Measurements from ENCODE around the gene HES5.

HES5 gene

DNA sequence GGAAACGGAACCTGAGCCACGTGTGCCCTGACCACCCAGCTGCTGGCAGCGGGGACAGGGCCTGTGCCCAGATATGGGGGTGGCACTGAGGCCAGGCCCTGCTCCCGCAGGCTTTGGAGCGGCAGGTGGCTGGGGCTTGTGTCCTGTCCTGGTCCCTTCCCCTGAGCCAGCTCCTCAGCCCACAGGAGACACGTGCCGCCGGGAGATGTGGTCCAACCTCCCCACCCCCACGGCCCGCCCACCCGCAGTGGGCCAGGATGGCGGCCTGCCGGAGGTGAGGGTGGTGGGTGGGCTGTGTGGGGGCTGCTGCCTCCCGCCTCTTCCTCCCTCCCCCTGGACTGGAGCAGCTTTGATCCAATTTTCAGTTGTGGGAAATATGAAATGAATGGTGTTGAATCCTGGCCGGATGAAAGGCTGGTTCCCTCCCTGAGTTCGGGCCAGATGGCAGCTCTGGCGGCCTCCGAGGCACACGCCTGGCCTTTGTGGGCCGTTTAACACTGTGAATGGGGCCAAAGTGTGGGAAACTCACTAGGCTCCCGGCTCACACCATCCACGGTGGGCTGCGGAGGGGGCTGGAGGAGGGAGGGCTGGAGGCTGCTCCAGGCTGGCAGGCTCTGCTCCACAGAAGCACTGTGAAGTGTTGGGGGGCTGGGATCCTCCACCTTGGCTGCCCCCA, 2.6 kb upstream of the HES5 start:
- Histone ChIP-seq H3K14ac (ENCODE audit: low read length in 2 of 2) (no peak overlapping the region), H2AFZ (ENCODE audit: low read depth, low read length) (no peak overlapping the region), H3K9me3 (ENCODE audit: control insufficient read depth, low read length) (no peaks in the 10 kb centered on the region), H2BK12ac (ENCODE audit: low read length in 2 of 2) (no peak overlapping the region), H3K4ac (ENCODE audit: low read depth in 1 of 2, low read length in 2 of 2) (no peak overlapping the region), H2AK5ac (ENCODE audit: low read length, severe bottlenecking) (no peak overlapping the region), H3K23ac (ENCODE audit: low read length in 2 of 2) (no peak overlapping the region), H4K8ac (ENCODE audit: low read length) (no peak overlapping the region), H3K4me1 (ENCODE audit: control insufficient read depth, insufficient read depth, low read depth, low read length) (peaks cover 59% of the 10 kb centered on the region), H2BK5ac (ENCODE audit: low read depth, low read length, poor library complexity, severe bottlenecking) (no peak overlapping the region), H3K9ac (ENCODE audit: low read length) (no peak overlapping the region), H3K4me3 (ENCODE audit: insufficient read depth in 1 of 2, low read depth in 1 of 2, low read length in 2 of 2) (no peak overlapping the region), H3K18ac (ENCODE audit: low read depth in 1 of 2, low read length in 2 of 2) (no peak overlapping the region), H2BK15ac (ENCODE audit: low read depth, poor library complexity, severe bottlenecking) (no peak overlapping the region), H3K27ac (ENCODE audit: low read length, poor library complexity, severe bottlenecking) (no peak overlapping the region), H3K4me2 (ENCODE audit: low read length, poor library complexity, severe bottlenecking) (no peak overlapping the region), H3K27me3 (ENCODE audit: control insufficient read depth in 1 of 2, insufficient read depth in 1 of 2, low read length in 2 of 2) (peaks cover 26 to 83% of the 10 kb centered on the region in 2 experiments), H3K79me1 (replicated peaks; ENCODE audit: low read length, poor library complexity, severe bottlenecking) (no peaks in the 10 kb centered on the region), H2BK120ac (ENCODE audit: low read depth, low read length) (no peak overlapping the region), H4K91ac (ENCODE audit: low read length) (no peak overlapping the region), H3K36me3 (ENCODE audit: control insufficient read depth in 1 of 2, insufficient read depth in 2 of 2, low read depth in 1 of 2, low read length in 2 of 2) (peaks cover 0 to 3% of the 10 kb centered on the region in 2 experiments)
- 83% methylated on average over 18 of the region's 23 CpGs for WGBS
- no peak for DNase-seq

DNA sequence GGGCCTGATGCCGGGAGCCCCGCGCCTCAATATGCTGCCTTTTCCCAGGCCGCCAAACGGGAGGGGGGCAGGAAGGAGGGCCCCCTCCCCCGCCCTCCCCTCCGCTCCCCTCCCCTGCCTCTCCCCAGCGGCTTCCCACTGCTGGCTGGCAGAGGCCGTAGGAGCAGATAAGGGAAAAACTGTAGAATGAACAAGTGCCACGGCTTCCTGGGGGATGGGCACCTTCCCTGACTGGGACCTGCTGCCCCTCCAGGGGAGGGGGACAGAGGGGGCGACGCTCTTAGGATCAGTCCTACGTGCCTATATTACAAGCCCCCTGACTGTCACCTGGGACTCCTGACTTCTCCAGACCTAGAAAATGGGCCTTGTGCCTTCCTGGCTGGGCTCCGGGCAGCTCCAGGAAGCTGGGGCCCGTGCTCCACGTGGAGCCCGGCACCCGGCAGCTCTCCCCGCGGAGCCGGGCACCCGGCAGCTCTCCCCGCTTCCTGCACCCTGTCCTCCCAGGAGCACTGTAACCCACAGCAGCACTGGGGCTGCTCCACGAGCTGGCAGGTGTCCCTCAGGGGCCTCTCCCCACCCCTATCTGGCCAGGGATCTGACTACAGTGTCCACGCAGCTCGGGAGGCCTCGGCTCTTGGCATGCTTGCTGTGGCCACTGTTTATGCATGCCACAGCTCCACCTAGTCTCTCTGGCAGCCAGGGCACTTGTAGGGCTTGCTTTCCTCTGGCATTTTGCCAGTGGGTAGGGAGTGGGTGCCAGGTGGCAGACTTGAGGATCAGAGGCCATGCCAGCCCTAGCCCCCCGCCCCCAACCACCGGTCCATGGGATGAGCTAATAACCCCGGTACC, 674 bp upstream of the HES5 start:
- H2AFZ ChIP-seq (ENCODE audit: low read depth, low read length): no peak overlapping the region
- no peaks in the 10 kb centered on the region for H3K79me1 ChIP-seq (replicated peaks; ENCODE audit: low read length, poor library complexity, severe bottlenecking)
- H3K27me3 ChIP-seq (ENCODE audit: control insufficient read depth in 1 of 2, insufficient read depth in 1 of 2, low read length in 2 of 2): peaks cover 29 to 69% of the 10 kb centered on the region in 2 experiments
- WGBS: 45% methylated on average over 23 of the region's 30 CpGs
- no peak overlapping the region for H2BK120ac ChIP-seq (ENCODE audit: low read depth, low read length)
- H3K14ac ChIP-seq (ENCODE audit: low read length in 2 of 2): peak overlapping the region in 1 of 2 experiments; percentile 29
- no peak overlapping the region for H4K8ac ChIP-seq (ENCODE audit: low read length)
- peak overlapping the region; percentile 59 for H3K4me2 ChIP-seq (ENCODE audit: low read length, poor library complexity, severe bottlenecking)
- no peak overlapping the region for H2BK5ac ChIP-seq (ENCODE audit: low read depth, low read length, poor library complexity, severe bottlenecking)
- H2AK5ac ChIP-seq (ENCODE audit: low read length, severe bottlenecking): no peak overlapping the region
- no peak overlapping the region for H2BK15ac ChIP-seq (ENCODE audit: low read depth, poor library complexity, severe bottlenecking)
- no peak overlapping the region for H2BK12ac ChIP-seq (ENCODE audit: low read length in 2 of 2)
- H3K4me3 ChIP-seq (ENCODE audit: insufficient read depth in 1 of 2, low read depth in 1 of 2, low read length in 2 of 2): no peak overlapping the region
- H3K4me1 ChIP-seq (ENCODE audit: control insufficient read depth, insufficient read depth, low read depth, low read length): peaks cover 65% of the 10 kb centered on the region
- H3K4ac ChIP-seq (ENCODE audit: low read depth in 1 of 2, low read length in 2 of 2): no peak overlapping the region
- H3K23ac ChIP-seq (ENCODE audit: low read length in 2 of 2): peak overlapping the region in 1 of 2 experiments; percentile 27
- H3K9me3 ChIP-seq (ENCODE audit: control insufficient read depth, low read length): no peaks in the 10 kb centered on the region
- peaks cover 0 to 3% of the 10 kb centered on the region in 2 experiments for H3K36me3 ChIP-seq (ENCODE audit: control insufficient read depth in 1 of 2, insufficient read depth in 2 of 2, low read depth in 1 of 2, low read length in 2 of 2)
- no peak overlapping the region for H3K18ac ChIP-seq (ENCODE audit: low read depth in 1 of 2, low read length in 2 of 2)
- no peak overlapping the region for H3K27ac ChIP-seq (ENCODE audit: low read length, poor library complexity, severe bottlenecking)
- no peak for DNase-seq
- no peak overlapping the region for H4K91ac ChIP-seq (ENCODE audit: low read length)
- H3K9ac ChIP-seq (ENCODE audit: low read length): no peak overlapping the region

DNA sequence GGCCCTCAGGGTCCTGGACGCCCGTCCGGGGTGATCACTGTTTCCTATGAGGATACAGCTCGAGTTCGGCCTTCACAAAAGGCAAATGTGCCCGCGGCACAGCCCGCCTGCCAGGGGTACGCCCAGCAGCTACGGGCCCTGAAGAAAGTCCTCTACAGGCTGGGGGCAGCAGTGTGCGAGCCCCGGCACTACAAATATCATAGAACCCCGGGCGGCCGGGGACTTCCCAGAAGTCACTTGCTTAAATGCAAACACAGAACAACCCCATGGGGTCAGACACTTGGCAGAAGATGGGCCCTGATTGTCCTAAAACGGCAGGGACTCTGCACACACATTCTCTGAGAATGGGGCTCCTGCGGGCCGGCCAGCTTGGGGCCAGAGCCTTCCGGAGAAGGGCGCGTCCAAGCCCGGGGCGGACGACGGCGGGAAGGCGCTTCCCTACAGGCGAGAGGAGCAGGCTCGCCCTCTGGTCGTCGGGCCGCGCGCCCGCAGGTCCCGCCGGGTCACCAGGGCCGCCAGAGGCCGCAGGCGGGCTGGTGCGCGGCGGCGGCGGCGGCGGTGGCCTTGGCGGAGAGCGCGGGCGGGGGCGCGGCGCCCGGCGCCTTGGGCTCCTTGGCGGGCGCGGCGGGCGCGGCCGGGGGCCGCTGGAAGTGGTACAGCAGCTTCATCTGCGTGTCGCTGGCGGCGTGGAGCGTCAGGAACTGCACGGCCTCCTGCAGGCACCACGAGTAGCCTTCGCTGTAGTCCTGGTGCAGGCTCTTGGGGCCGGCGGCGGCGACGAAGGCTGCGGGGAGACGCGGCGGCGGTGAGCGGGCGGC, 888 bp downstream of the HES5 start:
- no peak overlapping the region for H4K91ac ChIP-seq (ENCODE audit: low read length)
- H2AK5ac ChIP-seq (ENCODE audit: low read length, severe bottlenecking): no peak overlapping the region
- H4K8ac ChIP-seq (ENCODE audit: low read length): no peak overlapping the region
- no peak overlapping the region for H3K4ac ChIP-seq (ENCODE audit: low read depth in 1 of 2, low read length in 2 of 2)
- H2AFZ ChIP-seq (ENCODE audit: low read depth, low read length): no peak overlapping the region
- DNase-seq: peak; percentile 41
- H3K4me3 ChIP-seq (ENCODE audit: insufficient read depth in 1 of 2, low read depth in 1 of 2, low read length in 2 of 2): no peak overlapping the region
- H3K27me3 ChIP-seq (ENCODE audit: control insufficient read depth in 1 of 2, insufficient read depth in 1 of 2, low read length in 2 of 2): peaks cover 29 to 54% of the 10 kb centered on the region in 2 experiments
- H3K18ac ChIP-seq (ENCODE audit: low read depth in 1 of 2, low read length in 2 of 2): no peak overlapping the region
- no peak overlapping the region for H3K23ac ChIP-seq (ENCODE audit: low read length in 2 of 2)
- H3K79me1 ChIP-seq (replicated peaks; ENCODE audit: low read length, poor library complexity, severe bottlenecking): no peaks in the 10 kb centered on the region
- no peak overlapping the region for H2BK12ac ChIP-seq (ENCODE audit: low read length in 2 of 2)
- H3K4me1 ChIP-seq (ENCODE audit: control insufficient read depth, insufficient read depth, low read depth, low read length): peaks cover 61% of the 10 kb centered on the region
- no peak overlapping the region for H2BK120ac ChIP-seq (ENCODE audit: low read depth, low read length)
- no peak overlapping the region for H2BK15ac ChIP-seq (ENCODE audit: low read depth, poor library complexity, severe bottlenecking)
- H3K36me3 ChIP-seq (ENCODE audit: control insufficient read depth in 1 of 2, insufficient read depth in 2 of 2, low read depth in 1 of 2, low read length in 2 of 2): peaks cover 0 to 3% of the 10 kb centered on the region in 2 experiments
- no peak overlapping the region for H3K27ac ChIP-seq (ENCODE audit: low read length, poor library complexity, severe bottlenecking)
- H3K14ac ChIP-seq (ENCODE audit: low read length in 2 of 2): no peak overlapping the region
- 7% methylated on average over 39 of the region's 84 CpGs for WGBS
- H3K9me3 ChIP-seq (ENCODE audit: control insufficient read depth, low read length): no peaks in the 10 kb centered on the region
- no peak overlapping the region for H2BK5ac ChIP-seq (ENCODE audit: low read depth, low read length, poor library complexity, severe bottlenecking)
- H3K9ac ChIP-seq (ENCODE audit: low read length): no peak overlapping the region
- peak overlapping the region; percentile 74 for H3K4me2 ChIP-seq (ENCODE audit: low read length, poor library complexity, severe bottlenecking)

DNA sequence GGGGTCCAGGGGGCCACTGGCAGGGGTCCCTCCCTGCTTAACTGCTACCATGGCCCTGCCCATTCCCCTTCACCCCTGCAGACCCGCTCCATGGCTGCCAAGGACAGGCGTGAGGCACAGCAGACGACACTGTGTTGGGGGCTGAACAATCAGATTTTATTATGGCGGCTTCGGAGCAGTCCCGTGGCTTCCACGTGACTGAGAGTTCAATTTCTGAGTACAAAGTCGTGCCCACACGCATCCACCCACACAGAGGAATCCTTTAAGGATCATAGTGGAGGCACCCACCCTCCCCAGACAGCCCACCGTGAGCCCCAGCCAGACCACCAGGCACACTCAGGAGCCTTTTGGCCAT, 1.5 kb downstream of the HES5 start:
- Histone ChIP-seq H3K4me3 (ENCODE audit: insufficient read depth in 1 of 2, low read depth in 1 of 2, low read length in 2 of 2) (no peak overlapping the region), H2BK12ac (ENCODE audit: low read length in 2 of 2) (no peak overlapping the region), H3K9ac (ENCODE audit: low read length) (no peak overlapping the region), H3K4me1 (ENCODE audit: control insufficient read depth, insufficient read depth, low read depth, low read length) (peaks cover 61% of the 10 kb centered on the region), H3K79me1 (replicated peaks; ENCODE audit: low read length, poor library complexity, severe bottlenecking) (no peaks in the 10 kb centered on the region), H3K23ac (ENCODE audit: low read length in 2 of 2) (no peak overlapping the region), H3K4ac (ENCODE audit: low read depth in 1 of 2, low read length in 2 of 2) (no peak overlapping the region), H2BK120ac (ENCODE audit: low read depth, low read length) (no peak overlapping the region), H2AK5ac (ENCODE audit: low read length, severe bottlenecking) (no peak overlapping the region), H3K18ac (ENCODE audit: low read depth in 1 of 2, low read length in 2 of 2) (no peak overlapping the region), H2AFZ (ENCODE audit: low read depth, low read length) (no peak overlapping the region), H2BK15ac (ENCODE audit: low read depth, poor library complexity, severe bottlenecking) (no peak overlapping the region), H3K27me3 (ENCODE audit: control insufficient read depth in 1 of 2, insufficient read depth in 1 of 2, low read length in 2 of 2) (peaks cover 29 to 48% of the 10 kb centered on the region in 2 experiments), H4K91ac (ENCODE audit: low read length) (no peak overlapping the region), H3K4me2 (ENCODE audit: low read length, poor library complexity, severe bottlenecking) (no peak overlapping the region), H2BK5ac (ENCODE audit: low read depth, low read length, poor library complexity, severe bottlenecking) (no peak overlapping the region), H3K14ac (ENCODE audit: low read length in 2 of 2) (no peak overlapping the region), H3K27ac (ENCODE audit: low read length, poor library complexity, severe bottlenecking) (no peak overlapping the region), H4K8ac (ENCODE audit: low read length) (no peak overlapping the region), H3K9me3 (ENCODE audit: control insufficient read depth, low read length) (no peaks in the 10 kb centered on the region), H3K36me3 (ENCODE audit: control insufficient read depth in 1 of 2, insufficient read depth in 2 of 2, low read depth in 1 of 2, low read length in 2 of 2) (peaks cover 0 to 8% of the 10 kb centered on the region in 2 experiments)
- 62% methylated on average over 10 of the region's 10 CpGs for WGBS
- DNase-seq: no peak

All from mesenchymal stem cell (in vitro differentiated cells and primary cell).